SK-N-SH (cell line): ENCODE data around the gene CSF2RB.

Source experiments
- FOSL2 ChIP-seq: IDR thresholded peaks from 2 replicates; pipeline ENCODE4 v1.4.0; 2012; ENCODE audit warnings: low read depth, mild to moderate bottlenecking, moderate library complexity, borderline replicate concordance
- GATA2 ChIP-seq: sonication (generic); formaldehyde crosslinking; IDR thresholded peaks from 2 replicates; pipeline ENCODE4 v1.5.0; 2020; ENCODE audit warnings: mild to moderate bottlenecking, missing genetic modification reagents
- JUND ChIP-seq: IDR thresholded peaks from 2 replicates; pipeline ENCODE4 v1.4.0; 2012
- POLR2AphosphoS5 ChIP-seq: IDR thresholded peaks from 2 replicates; pipeline ENCODE4 v1.6.1; 2012; ENCODE audit warnings: low read depth, low read length
- SIN3A ChIP-seq: IDR thresholded peaks from 2 replicates; pipeline ENCODE4 v1.6.1; 2012; ENCODE audit warnings: low read depth, mild to moderate bottlenecking, low read length, moderate library complexity, borderline replicate concordance
- SMC3 ChIP-seq: IDR thresholded peaks from 2 replicates; pipeline ENCODE4 v1.6.1; 2012; ENCODE audit warnings: low read depth, low read length, improper control_type of control experiment
- TAF1 ChIP-seq: IDR thresholded peaks from 2 replicates; pipeline ENCODE4 v1.6.1; 2012; ENCODE audit warnings: low read depth, mild to moderate bottlenecking, low read length, moderate library complexity, borderline replicate concordance
- TF ChIP-seq, protein P1 (sequence below): fragments of 200-600 bp; sonication (generic); IDR thresholded peaks from 2 replicates; pipeline ENCODE4 v1.6.1; 2017; ENCODE audit warnings: antibody characterized with exemption, mild to moderate bottlenecking, moderate library complexity
- TF ChIP-seq, protein P2 (sequence below): IDR thresholded peaks from 2 replicates; pipeline ENCODE4 v1.4.0; 2012; ENCODE audit warnings: low read depth, borderline replicate concordance
- TF ChIP-seq, protein P3 (sequence below): IDR thresholded peaks from 2 replicates; pipeline ENCODE4 v1.4.0; 2012; ENCODE audit warnings: low read depth, borderline replicate concordance

DNA sequence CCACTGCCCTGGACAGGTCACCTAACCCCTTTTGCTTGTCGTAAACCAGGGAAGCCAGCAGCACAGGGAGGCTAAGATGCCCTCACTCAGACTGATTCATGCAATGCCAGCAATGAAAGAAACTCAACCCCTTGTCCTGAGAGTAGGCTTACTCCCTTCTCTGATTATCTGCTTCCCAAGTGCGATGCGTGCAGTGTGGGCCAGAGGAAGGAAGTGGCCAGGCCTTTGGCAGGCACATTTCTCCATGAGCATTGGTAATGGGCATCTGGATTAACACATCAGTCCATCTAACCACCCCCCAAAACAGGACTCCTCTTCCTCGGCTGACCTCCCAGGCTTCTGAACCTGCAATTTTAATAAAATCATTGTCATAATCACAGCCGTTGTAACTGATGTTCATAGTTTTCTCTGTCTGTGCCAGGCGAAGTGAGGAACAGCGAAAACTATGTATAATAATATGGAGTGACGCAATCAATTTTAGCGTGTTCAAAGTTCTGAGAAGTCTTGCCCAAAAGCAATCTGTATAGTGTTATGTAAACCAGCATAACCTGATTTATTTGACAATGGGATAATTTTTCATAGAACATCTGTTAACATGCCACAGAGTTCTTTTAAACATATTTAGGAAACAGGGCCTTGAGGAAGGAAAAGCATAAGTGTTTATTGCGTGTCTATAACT, 71.9 kb downstream of the CSF2RB start:
- TF ChIP-seq SIN3A = no peak
- TF ChIP-seq GATA2 = no peak
- TF ChIP-seq, protein P1, sequence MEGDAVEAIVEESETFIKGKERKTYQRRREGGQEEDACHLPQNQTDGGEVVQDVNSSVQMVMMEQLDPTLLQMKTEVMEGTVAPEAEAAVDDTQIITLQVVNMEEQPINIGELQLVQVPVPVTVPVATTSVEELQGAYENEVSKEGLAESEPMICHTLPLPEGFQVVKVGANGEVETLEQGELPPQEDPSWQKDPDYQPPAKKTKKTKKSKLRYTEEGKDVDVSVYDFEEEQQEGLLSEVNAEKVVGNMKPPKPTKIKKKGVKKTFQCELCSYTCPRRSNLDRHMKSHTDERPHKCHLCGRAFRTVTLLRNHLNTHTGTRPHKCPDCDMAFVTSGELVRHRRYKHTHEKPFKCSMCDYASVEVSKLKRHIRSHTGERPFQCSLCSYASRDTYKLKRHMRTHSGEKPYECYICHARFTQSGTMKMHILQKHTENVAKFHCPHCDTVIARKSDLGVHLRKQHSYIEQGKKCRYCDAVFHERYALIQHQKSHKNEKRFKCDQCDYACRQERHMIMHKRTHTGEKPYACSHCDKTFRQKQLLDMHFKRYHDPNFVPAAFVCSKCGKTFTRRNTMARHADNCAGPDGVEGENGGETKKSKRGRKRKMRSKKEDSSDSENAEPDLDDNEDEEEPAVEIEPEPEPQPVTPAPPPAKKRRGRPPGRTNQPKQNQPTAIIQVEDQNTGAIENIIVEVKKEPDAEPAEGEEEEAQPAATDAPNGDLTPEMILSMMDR = no peak
- TF ChIP-seq FOSL2 = no peak
- TF ChIP-seq SMC3 = no peak
- TF ChIP-seq JUND = no peak
- no peak for TF ChIP-seq POLR2AphosphoS5
- TF ChIP-seq TAF1 = no peak
- TF ChIP-seq, protein P2, sequence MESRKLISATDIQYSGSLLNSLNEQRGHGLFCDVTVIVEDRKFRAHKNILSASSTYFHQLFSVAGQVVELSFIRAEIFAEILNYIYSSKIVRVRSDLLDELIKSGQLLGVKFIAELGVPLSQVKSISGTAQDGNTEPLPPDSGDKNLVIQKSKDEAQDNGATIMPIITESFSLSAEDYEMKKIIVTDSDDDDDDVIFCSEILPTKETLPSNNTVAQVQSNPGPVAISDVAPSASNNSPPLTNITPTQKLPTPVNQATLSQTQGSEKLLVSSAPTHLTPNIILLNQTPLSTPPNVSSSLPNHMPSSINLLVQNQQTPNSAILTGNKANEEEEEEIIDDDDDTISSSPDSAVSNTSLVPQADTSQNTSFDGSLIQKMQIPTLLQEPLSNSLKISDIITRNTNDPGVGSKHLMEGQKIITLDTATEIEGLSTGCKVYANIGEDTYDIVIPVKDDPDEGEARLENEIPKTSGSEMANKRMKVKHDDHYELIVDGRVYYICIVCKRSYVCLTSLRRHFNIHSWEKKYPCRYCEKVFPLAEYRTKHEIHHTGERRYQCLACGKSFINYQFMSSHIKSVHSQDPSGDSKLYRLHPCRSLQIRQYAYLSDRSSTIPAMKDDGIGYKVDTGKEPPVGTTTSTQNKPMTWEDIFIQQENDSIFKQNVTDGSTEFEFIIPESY = no peak
- TF ChIP-seq, protein P3, sequence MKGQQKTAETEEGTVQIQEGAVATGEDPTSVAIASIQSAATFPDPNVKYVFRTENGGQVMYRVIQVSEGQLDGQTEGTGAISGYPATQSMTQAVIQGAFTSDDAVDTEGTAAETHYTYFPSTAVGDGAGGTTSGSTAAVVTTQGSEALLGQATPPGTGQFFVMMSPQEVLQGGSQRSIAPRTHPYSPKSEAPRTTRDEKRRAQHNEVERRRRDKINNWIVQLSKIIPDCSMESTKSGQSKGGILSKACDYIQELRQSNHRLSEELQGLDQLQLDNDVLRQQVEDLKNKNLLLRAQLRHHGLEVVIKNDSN = no peak
